Measurements from ENCODE around the gene CCL19. TPM values are rescaled to one million over a fixed set of nuclear protein-coding genes. Genes with fewer than 3 reads are reported as not detected.

CCL19 gene
- total and polyA plus RNA-seq, 2 of the 8 experiments (the other 6 are each of a cell fraction or from before 2014, with no cell fraction given) = not detected

- no peak overlapping the region for H3K4me3 ChIP-seq (ENCODE audit: extremely low read depth in 1 of 4, insufficient read depth in 2 of 4, low read depth in 3 of 4, low read length in 4 of 4)
- H2BK15ac ChIP-seq (ENCODE audit: low read length) = no peak overlapping the region
- H4K8ac ChIP-seq (ENCODE audit: extremely low read depth, insufficient read depth, low read length) = no peak overlapping the region
- no peak overlapping the region for H3K4me2 ChIP-seq (ENCODE audit: insufficient read depth in 1 of 2, low read depth in 2 of 2, low read length in 2 of 2)
- H2BK120ac ChIP-seq (replicated peaks; ENCODE audit: low read depth, low read length) = no peak overlapping the region
- H3K23ac ChIP-seq (ENCODE audit: insufficient read length) = no peak overlapping the region
- H3K4ac ChIP-seq (replicated peaks; ENCODE audit: insufficient read length, low read depth, low read length) = no peak overlapping the region
- no peaks in the 10 kb centered on the region for H4K20me1 ChIP-seq (replicated peaks in 1 of 2; ENCODE audit: control insufficient read depth in 1 of 2, insufficient read depth in 2 of 2, low read length in 2 of 2)
- H2BK5ac ChIP-seq (ENCODE audit: low read depth, low read length) = no peak overlapping the region
- no peaks in the 10 kb centered on the region; a peak in 3 of 7 replicates for H3K27me3 ChIP-seq (replicated peaks in 1 of 4; ENCODE audit: control insufficient read depth in 3 of 4, extremely low read depth in 1 of 4, insufficient read depth in 3 of 4, low read length in 3 of 4)
- no peak overlapping the region for H3K56ac ChIP-seq (replicated peaks; ENCODE audit: insufficient read length, low read depth, low read length)
- H3K79me1 ChIP-seq (ENCODE audit: low read depth, low read length) = no peaks in the 10 kb centered on the region
- H3K36me3 ChIP-seq (ENCODE audit: control insufficient read depth in 2 of 4, insufficient read depth in 4 of 4, low read length in 3 of 4) = no peaks in the 10 kb centered on the region
- ChIA-PET CTCF (ENCODE audit: partially characterized antibody) (interaction anchor here (0.8 to 6.6 kb wide), 6 partner anchors 12 to 271 kb away, joined by 3 to 67 read pairs (median 4); no protein-coding TSS in a partner anchor), POLR2A (ENCODE audit: partially characterized antibody) (no interaction called here)
- FAIRE-seq (no peak), DNase-seq (ENCODE audit: low read depth in 1 of 2, low spot score in 2 of 2) (no peak)
- H2BK12ac ChIP-seq (ENCODE audit: low read depth, low read length) = no peak overlapping the region
- no peak overlapping the region for H2AFZ ChIP-seq (ENCODE audit: low read length)
- no peak for TF ChIP-seq TAF1 (IDR thresholded peaks at IDR 0.05; ENCODE audit: low read depth, low read length)
- no peak for TF ChIP-seq CTBP2 (IDR thresholded peaks at IDR 0.05; ENCODE audit: borderline replicate concordance, insufficient read depth, insufficient read length, low read length)
- no peak for TF ChIP-seq MAFK (IDR thresholded peaks at IDR 0.05; ENCODE audit: low read depth, low read length)
- TF ChIP-seq CHD1 (IDR thresholded peaks at IDR 0.05; ENCODE audit: low read depth, low read length) = no peak
- TF ChIP-seq, protein P1, sequence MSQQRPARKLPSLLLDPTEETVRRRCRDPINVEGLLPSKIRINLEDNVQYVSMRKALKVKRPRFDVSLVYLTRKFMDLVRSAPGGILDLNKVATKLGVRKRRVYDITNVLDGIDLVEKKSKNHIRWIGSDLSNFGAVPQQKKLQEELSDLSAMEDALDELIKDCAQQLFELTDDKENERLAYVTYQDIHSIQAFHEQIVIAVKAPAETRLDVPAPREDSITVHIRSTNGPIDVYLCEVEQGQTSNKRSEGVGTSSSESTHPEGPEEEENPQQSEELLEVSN (IDR thresholded peaks at IDR 0.05) = no peak
- TF ChIP-seq TBP (IDR thresholded peaks at IDR 0.05; ENCODE audit: low read depth, low read length) = no peak
- TF ChIP-seq POLR2A (IDR thresholded peaks at IDR 0.05; ENCODE audit: control extremely low read depth in 1 of 2, low read depth in 2 of 2, low read length in 2 of 2) = no peak
- TF ChIP-seq SIRT6 (IDR thresholded peaks at IDR 0.05; ENCODE audit: low read length) = no peak
- TF ChIP-seq SIN3A (conservative IDR thresholded peaks at IDR 0.05 in 1 of 2, IDR thresholded peaks at IDR 0.05 in 1 of 2; ENCODE audit: low read depth in 1 of 2, low read length in 2 of 2) = no peak
- no peak for TF ChIP-seq CHD2 (IDR thresholded peaks at IDR 0.05; ENCODE audit: low read length)
- TF ChIP-seq, protein P2, sequence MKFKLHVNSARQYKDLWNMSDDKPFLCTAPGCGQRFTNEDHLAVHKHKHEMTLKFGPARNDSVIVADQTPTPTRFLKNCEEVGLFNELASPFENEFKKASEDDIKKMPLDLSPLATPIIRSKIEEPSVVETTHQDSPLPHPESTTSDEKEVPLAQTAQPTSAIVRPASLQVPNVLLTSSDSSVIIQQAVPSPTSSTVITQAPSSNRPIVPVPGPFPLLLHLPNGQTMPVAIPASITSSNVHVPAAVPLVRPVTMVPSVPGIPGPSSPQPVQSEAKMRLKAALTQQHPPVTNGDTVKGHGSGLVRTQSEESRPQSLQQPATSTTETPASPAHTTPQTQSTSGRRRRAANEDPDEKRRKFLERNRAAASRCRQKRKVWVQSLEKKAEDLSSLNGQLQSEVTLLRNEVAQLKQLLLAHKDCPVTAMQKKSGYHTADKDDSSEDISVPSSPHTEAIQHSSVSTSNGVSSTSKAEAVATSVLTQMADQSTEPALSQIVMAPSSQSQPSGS (IDR thresholded peaks at IDR 0.05; ENCODE audit: low read length) = no peak
- TF ChIP-seq CBX8 (IDR thresholded peaks at IDR 0.05; ENCODE audit: borderline replicate concordance, low read depth, low read length) = no peak
- 0 out of 2 replicates have a peak, but pooled peaks cover 2% of the 10 kb centered on the region for H3K23me2 ChIP-seq (ENCODE audit: low read depth, low read length)
- no peak overlapping the region for H3K18ac ChIP-seq (ENCODE audit: extremely low read depth, low read length)
- H2AK5ac ChIP-seq (ENCODE audit: low read depth, low read length) = no peak overlapping the region
- H3K9ac ChIP-seq (replicated peaks in 1 of 4; ENCODE audit: extremely low read depth in 1 of 4, low read depth in 3 of 4, low read length in 3 of 4) = no peak overlapping the region
- H3K4me1 ChIP-seq (replicated peaks in 1 of 4; ENCODE audit: control insufficient read depth in 3 of 4, insufficient read depth in 4 of 4, low read length in 3 of 4) = 0 out of 7 replicates have a peak, but pooled peaks cover 0 to 4% (median 0%) of the 10 kb centered on the region in 4 experiments
- no peak overlapping the region for H3K27ac ChIP-seq (ENCODE audit: low read depth, low read length)
- H3K79me2 ChIP-seq (ENCODE audit: control insufficient read depth in 1 of 2, insufficient read depth in 2 of 2, low read length in 2 of 2) = no peaks in the 10 kb centered on the region
- H3K9me3 ChIP-seq (ENCODE audit: insufficient read depth in 2 of 2, low read depth in 1 of 2, low read length in 1 of 2) = no peaks in the 10 kb centered on the region
- H2BK20ac ChIP-seq (ENCODE audit: low read length) = no peak overlapping the region
- no peak overlapping the region for H3K14ac ChIP-seq (ENCODE audit: insufficient read length)
- H4K91ac ChIP-seq (replicated peaks; ENCODE audit: insufficient read length, low read length) = no peak overlapping the region
- no peak overlapping the region for H4K5ac ChIP-seq (ENCODE audit: insufficient read length, low read depth, low read length)
Observed at GRCh38 chr9:34714007-34714406, 22.9 kb upstream of the CCL19 start.
